ENCODE measurements around the gene CD81.
A peak's percentile ranks its signal among the peaks of the same experiment; 100 is the strongest.

Gene CD81

DNA sequence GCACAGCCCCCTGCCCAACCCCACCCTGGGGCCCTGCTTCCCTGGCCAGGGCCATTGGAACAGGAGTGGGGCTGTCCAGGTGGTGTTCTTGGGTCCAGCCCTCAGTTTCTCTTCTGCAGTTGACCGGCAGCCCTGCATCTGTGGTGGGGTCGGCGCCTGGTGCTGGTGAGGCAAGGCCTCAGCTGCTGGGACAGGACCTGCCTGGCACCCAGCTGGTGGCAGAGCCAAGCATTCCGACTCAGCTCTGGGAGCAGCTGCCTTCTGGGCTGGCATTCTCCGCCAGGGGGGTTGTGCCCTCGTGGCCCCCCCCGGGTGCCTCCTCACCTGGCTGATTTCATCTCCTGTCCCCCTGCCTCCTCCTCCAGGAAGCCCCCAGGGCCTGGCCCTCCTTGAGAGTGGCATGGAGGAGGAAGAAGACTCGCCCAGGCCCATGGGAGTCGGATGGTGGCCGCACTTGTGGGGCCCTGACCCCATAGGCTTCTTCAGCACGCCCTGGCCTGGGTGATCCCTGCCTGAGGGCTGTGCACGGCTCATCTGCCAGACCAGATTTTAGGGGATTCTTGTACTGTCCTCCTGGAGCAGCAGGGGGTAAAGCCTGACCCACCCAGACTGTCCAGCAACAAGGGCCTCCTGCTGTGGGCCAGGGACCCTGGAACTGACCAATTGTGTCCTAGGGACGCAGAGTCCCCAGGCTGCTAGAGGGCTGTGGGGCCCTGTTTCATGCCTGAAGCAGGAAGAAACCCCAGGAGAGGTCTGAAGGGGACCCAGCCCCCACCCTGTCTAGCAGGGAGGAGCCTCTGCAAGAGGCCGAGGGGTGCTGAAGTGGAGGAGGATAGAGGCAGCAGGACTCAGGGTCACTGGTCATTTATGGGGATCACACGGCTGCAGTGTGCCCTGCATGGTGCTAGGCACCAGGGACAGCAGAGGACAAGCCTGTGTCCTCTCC is 11.6 kb downstream of the CD81 start:
- no peak for DNase-seq (ENCODE audit: low read depth)
- no peak overlapping the region for H3K4me3 ChIP-seq (ENCODE audit: low read length)
- TF ChIP-seq, protein P1, sequence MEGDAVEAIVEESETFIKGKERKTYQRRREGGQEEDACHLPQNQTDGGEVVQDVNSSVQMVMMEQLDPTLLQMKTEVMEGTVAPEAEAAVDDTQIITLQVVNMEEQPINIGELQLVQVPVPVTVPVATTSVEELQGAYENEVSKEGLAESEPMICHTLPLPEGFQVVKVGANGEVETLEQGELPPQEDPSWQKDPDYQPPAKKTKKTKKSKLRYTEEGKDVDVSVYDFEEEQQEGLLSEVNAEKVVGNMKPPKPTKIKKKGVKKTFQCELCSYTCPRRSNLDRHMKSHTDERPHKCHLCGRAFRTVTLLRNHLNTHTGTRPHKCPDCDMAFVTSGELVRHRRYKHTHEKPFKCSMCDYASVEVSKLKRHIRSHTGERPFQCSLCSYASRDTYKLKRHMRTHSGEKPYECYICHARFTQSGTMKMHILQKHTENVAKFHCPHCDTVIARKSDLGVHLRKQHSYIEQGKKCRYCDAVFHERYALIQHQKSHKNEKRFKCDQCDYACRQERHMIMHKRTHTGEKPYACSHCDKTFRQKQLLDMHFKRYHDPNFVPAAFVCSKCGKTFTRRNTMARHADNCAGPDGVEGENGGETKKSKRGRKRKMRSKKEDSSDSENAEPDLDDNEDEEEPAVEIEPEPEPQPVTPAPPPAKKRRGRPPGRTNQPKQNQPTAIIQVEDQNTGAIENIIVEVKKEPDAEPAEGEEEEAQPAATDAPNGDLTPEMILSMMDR (conservative IDR thresholded peaks at IDR 0.05; ENCODE audit: low read length): no peak; the same call in 1 of the 2 replicates

DNA sequence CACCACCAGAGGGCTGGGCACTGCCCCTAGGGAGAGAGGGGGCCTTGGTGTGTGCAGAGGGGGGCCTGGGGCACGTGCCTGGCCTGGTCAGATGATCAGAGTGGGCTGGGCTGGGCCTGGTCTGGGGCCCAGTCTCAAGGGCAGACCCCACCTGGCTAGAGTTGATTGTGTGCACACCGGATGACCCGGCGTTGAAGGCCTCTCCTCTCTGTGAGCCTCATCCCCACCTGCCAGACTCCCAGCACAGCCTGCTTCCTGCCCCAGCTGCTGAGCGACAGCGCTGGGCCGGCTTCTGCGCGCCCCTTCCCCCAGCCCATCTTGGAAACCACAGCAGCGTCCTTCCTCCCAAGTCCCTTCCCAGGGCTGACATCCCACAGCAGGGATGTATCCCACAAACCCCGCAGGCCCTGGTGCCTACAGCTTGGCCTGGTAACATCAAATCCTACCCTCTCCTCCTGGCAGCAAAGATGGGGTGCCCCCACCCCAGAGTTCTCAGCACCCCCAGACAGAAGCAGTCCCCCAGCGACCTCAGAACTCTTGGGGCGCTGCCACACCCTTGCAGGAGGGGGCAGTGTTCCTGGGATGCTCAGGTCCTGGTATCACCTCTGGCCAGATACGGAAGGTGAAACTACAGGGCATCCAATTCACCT is 12.4 kb downstream of the CD81 start:
- TF ChIP-seq, protein P1 (conservative IDR thresholded peaks at IDR 0.05; ENCODE audit: low read length): peak; percentile 14; the same call in 1 of the 2 replicates
- no peak overlapping the region for H3K4me3 ChIP-seq (ENCODE audit: low read length)
- no peak for DNase-seq (ENCODE audit: low read depth)

DNA sequence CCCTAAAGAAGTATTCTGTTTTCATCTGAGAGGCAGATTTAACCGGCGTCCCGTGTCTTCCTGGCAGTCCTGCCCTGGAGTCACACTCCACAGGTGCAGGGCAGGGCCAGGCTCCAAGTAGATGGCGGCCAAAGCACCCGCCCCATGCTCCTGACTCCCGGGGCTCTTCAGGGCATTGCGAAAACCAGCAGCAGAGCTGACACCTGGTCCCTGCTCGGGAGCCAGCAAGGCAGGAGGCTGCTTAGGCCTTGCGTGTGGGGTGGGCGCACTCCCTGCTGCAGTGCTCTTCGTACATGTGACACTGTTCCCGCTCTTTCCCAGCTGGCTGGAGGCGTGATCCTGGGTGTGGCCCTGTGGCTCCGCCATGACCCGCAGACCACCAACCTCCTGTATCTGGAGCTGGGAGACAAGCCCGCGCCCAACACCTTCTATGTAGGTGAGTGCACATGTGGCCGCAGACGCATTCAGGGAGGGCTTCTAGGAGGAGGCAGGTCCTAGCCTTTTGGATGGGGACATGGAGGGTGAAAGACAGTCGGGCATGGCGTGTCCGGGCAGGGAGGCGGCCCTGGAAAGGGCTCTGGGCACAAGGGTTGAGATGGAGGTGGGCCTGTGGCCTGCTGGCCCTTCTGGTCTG is 13.1 kb downstream of the CD81 start:
- H3K4me3 ChIP-seq (ENCODE audit: low read length): no peak overlapping the region
- TF ChIP-seq, protein P1 (conservative IDR thresholded peaks at IDR 0.05; ENCODE audit: low read length): no peak
- no peak for DNase-seq (ENCODE audit: low read depth)

DNA sequence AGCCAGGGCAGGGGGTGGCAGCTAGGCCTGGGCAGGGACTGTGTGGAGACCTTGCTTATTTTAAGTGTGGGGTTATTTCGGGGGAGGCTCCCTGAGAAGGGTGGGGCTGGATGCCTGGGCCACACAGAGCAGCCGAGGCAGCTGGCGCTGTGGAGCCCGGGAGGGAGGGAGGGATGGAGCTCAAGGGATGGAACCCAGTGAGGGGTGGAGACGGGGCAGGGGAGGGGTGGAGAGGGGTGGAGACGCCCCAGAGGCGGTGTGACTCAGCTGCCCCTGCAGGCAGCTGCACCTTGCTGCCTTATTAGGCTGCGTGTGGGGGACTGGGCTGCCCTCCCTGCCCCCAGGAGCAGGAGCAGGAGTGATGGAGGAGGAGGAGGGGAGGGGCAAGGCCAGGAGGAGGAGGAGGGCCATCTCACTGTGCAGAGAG is 13.6 kb downstream of the CD81 start:
- DNase-seq (ENCODE audit: low read depth): peak; percentile 66
- TF ChIP-seq, protein P1 (conservative IDR thresholded peaks at IDR 0.05; ENCODE audit: low read length): no peak
- no peak overlapping the region for H3K4me3 ChIP-seq (ENCODE audit: low read length)

DNA sequence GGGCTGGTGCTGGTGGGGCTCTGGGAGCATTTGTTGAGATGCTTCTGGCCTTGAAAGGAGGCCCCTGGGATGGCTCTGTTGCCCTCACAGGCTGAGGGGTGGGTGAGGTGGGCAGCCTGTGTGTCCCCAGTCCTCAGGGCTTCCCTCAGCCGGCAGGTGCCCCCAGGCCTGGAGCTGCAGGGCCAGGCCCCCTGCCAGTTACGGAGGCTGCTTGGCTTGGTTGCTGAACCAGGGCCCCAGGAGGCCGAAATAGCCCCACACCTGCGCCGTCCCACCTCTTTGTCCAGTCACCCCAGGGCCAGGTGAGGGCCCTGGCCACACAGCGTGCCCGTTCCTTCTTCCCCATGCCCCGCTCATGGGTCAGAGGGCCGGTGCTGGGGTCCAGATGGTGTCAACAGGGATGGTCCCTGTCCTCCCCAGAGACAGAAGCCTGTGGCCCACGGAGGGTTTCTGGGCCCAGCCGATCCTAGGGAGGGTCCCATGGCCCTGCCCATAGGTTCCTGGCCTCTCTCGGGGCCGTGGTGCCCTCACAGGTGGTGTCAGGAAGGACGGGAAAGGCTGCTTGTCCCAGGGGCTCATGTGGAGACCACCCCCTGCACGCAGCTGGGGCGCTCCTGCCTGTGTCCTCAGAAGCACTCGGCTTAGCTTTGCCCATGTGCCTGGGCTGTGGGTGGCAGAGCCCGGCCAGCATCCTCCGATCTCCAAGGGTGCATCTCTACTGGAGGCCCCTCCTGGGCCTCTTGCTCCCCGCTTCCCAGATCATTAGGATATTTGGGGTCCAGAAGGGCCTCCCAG is 14.3 kb downstream of the CD81 start:
- no peak overlapping the region for H3K4me3 ChIP-seq (ENCODE audit: low read length)
- no peak for DNase-seq (ENCODE audit: low read depth)
- TF ChIP-seq, protein P1 (conservative IDR thresholded peaks at IDR 0.05; ENCODE audit: low read length): no peak

DNA sequence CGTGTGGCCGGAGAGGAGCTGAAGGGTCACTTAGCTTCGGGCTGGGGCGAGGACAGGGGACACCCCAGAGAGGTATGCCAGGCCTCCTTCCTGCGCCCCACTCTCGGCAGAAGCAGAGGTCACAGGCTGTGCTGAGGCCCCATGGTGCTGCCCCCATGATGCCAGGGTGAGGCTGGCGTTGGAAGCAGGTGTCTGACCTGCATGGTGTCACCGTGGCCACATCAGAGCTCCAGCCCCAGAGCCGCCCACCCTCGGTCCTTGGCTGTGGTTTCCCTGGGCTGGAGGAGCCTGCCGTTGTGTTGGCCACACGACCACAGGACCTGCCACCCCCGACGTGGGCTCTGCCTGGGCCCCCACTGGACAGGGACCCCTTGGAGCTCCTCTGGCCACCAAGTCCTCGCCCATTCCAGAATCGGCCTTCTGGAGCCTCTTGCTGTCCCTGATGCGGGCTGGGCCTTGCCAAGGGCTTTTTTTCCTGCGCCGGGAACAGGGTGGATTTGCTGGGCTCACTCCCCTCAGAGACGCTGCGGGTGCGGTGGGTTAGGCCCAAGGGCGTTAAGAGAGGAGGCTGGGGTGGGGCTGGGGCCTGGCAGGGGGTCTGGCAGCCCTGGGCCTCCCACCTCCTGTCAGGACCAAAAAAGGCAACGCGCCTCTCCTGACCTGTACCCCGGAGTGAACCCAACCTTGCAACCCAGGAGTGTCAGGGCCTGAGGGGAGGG is 15.3 kb downstream of the CD81 start:
- DNase-seq (ENCODE audit: low read depth): no peak
- no peak overlapping the region for H3K4me3 ChIP-seq (ENCODE audit: low read length)
- TF ChIP-seq, protein P1 (conservative IDR thresholded peaks at IDR 0.05; ENCODE audit: low read length): no peak
